ENCODE measurements around the gene MEX3D. TPM values are rescaled to one million over a fixed set of nuclear protein-coding genes. Genes with fewer than 3 reads are reported as not detected.

Gene MEX3D
- total RNA-seq, result 10 to 100 TPM in 4 of 6 donors, 1 to 10 TPM in 2; 8.1 to 21.2 (median 10.3) TPM
- polyA plus RNA-seq, result 1 to 10 TPM; 2.6 to 4.3 TPM

DNA sequence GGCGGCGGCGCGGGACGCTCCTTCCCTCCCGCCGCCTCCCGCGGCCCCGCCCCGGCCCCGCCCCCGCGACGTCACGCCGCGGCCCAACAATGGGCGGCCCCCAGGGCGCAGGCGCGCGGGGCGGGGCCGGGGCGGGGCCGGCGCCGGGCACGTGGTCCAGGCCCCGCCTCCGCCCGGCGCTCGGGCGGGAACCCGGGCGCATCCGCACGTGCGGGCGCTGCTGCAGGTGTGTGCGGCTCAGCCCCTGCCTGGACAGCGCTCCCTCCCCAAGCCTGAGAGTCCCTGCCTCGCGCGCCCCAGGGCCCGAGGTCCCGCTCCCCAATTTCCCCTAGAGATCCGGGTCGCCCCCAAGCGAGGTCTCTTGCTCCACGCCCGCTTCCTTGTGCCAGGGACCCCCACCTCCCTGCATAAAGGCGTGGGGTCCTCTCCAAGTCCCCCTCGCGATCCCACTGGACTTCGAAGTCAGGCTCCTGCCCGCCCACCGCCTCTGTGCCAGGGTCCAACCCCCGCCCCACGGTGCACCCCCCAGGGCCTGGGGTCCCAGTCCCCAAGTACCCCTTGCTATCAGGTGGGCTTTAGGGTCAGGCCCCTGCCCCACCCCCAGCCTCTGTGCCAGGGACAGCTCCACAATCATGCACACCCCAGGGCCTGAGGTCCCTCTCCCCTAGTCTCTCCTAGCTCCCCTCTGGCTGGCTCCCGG lies at the start of gene MEX3D:
MEX3D (minus strand) TSS at position 6 of the 700 bp plus-strand sequence. CDS start 267 bp downstream, outside the sequence.
- intact Hi-C loops (cut with DNase I), result loop anchor here in 1 of 3 donors (10.0 kb wide), 1 partner anchor 86 kb away; the partner anchor contains the start of gene TCF3

DNA sequence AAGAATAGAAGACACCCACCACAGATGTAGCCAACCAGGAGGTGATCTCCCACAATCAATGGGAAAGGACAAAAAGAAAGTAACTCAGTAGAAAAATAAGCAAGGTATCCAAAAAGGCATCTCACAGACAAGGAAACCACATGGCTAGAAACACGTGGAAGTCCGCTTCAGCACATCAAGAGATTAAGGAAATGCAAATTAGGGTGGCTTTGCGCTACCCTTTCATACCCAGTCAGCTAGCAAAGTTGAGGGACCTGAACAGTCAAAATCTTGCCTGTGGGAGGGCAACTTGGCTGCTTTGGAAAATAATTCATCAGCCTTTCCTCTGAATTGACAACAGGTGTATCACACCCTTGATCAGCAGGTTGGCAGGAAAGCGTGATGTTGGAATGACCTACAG lies 48.8 kb upstream of the MEX3D start:
- DNase-seq (no peak), ATAC-seq (no peak), FAIRE-seq (no peak)
- WGBS, 2 donors, result 73 to 76% methylated on average over 4 of the region's 4 CpGs
- Histone ChIP-seq H3K27ac (no peak overlapping the region), H3K27me3 (no peaks in the 10 kb centered on the region), H3K4me3 (no peak overlapping the region), H3K4me1 (no peaks in the 10 kb centered on the region), H3K9me3 (no peaks in the 10 kb centered on the region), H3K36me3 (peaks cover 0 to 33% (median 0%) of the 10 kb centered on the region in 3 donors)
- intact Hi-C loops (cut with DNase I), result no loop called here
- TF ChIP-seq, protein P1, sequence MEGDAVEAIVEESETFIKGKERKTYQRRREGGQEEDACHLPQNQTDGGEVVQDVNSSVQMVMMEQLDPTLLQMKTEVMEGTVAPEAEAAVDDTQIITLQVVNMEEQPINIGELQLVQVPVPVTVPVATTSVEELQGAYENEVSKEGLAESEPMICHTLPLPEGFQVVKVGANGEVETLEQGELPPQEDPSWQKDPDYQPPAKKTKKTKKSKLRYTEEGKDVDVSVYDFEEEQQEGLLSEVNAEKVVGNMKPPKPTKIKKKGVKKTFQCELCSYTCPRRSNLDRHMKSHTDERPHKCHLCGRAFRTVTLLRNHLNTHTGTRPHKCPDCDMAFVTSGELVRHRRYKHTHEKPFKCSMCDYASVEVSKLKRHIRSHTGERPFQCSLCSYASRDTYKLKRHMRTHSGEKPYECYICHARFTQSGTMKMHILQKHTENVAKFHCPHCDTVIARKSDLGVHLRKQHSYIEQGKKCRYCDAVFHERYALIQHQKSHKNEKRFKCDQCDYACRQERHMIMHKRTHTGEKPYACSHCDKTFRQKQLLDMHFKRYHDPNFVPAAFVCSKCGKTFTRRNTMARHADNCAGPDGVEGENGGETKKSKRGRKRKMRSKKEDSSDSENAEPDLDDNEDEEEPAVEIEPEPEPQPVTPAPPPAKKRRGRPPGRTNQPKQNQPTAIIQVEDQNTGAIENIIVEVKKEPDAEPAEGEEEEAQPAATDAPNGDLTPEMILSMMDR (IDR thresholded peaks at IDR 0.05), result no peak

More for the DNA sequence above, at the start of gene MEX3D:
- TF ChIP-seq, protein P1 (IDR thresholded peaks at IDR 0.05), result no peak
- FAIRE-seq (no peak), ATAC-seq (peak; percentile 86 to 90 (median 88)), DNase-seq (peak; percentile 57 to 94 (median 84))
- Histone ChIP-seq H3K9me3 (no peaks in the 10 kb centered on the region), H3K36me3 (no peaks in the 10 kb centered on the region), H3K27ac (peak within 1 kb of the TSS; percentile 43 to 83 (median 74)), H3K4me3 (peak within 1 kb of the TSS; percentile 40 to 67 (median 66)), H3K27me3 (no peaks in the 10 kb centered on the region), H3K4me1 (peaks cover 0 to 4% (median 4%) of the 10 kb centered on the region in 3 donors)
- WGBS, 2 donors, result 7 to 14% methylated on average over 30 to 63 of the region's 63 CpGs

DNA sequence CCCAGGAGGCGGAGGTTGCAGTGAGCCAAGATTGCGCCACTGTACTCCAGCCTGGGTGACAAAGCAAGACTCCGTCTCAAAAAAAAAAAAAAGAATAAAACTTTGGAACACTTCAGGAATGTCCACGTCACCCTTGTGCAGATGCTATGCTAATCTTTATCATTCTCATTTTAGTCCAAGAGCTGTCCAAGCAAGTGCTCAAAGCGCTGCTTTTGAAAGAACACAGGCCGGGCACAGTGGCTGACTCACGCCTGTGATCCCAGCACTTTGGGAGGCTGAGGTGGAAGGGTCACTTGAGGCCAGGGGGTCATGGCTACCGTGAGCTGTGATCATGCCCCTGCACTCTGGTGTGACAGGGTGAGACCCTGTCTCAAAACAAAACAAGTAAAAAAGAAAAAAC lies 48.3 kb upstream of the MEX3D start:
- H3K9me3 ChIP-seq, result no peaks in the 10 kb centered on the region
- peaks cover 0 to 33% (median 3%) of the 10 kb centered on the region in 3 donors for H3K36me3 ChIP-seq
- no peak overlapping the region for H3K4me3 ChIP-seq
- no peaks in the 10 kb centered on the region for H3K27me3 ChIP-seq
- WGBS, 2 donors, result 84 to 94% methylated on average over 8 of the region's 8 CpGs
- no peaks in the 10 kb centered on the region for H3K4me1 ChIP-seq
- no peak for FAIRE-seq
- TF ChIP-seq, protein P1 (IDR thresholded peaks at IDR 0.05), result no peak
- H3K27ac ChIP-seq, result no peak overlapping the region
- ATAC-seq, result no peak
- intact Hi-C loops (cut with DNase I), result no loop called here
- no peak for DNase-seq

DNA sequence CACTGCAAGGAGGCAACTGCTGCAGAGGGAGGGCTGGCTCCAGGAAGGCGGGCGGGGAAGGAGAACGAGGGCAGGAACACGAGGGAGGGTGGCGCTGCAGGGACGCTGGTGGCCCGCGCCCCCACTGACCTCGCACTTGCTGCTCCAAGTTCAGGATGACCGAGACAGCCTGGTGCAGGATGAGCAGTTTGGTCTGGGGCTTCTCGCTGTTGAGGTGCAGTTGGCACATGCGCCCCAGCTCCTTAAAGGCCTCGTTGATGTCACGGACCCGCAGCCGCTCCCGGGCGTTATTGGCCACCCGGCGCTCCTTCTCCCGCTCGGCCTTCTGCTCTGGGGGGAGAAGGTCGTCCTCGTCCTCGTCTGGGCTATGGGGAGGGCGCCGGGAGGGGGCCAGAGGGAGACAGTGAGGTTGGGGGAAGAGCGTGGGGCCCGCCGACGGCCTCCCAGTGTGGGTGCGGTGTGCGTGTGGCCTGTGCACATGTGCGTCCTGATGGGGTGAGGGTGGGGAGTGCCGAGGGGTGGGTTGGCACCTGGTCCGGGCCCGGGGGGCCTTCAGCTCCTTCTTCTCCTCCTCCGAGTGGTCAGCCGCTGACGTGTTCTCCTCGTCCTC lies 47.1 kb upstream of the MEX3D start:
- DNase-seq (peak in 2 of 6 donors; percentile 20 to 34), FAIRE-seq (no peak), ATAC-seq (no peak)
- 95 to 96% methylated on average over 37 to 41 of the region's 41 CpGs for WGBS, 2 donors
- Histone ChIP-seq H3K4me3 (no peak overlapping the region), H3K36me3 (peaks cover 0 to 33% (median 4%) of the 10 kb centered on the region in 3 donors), H3K4me1 (no peaks in the 10 kb centered on the region), H3K27me3 (no peaks in the 10 kb centered on the region), H3K9me3 (no peaks in the 10 kb centered on the region), H3K27ac (no peak overlapping the region)
- intact Hi-C loops (cut with DNase I), result no loop called here
- TF ChIP-seq, protein P1 (IDR thresholded peaks at IDR 0.05), result no peak
